Endothelial cell of umbilical vein (primary cell): ENCODE data around the gene TMEM151A.

Experiments used
- CTCF ChIP-seq, 2 donors: IDR thresholded peaks; 1 replicate in 1 of 2; 2 replicates in 1 of 2; pipeline ENCODE4 v1.5.1; 2011; ENCODE audit warnings: low read length in 2 of 2, mild to moderate bottlenecking in 2 of 2, moderate library complexity in 2 of 2, control low read depth in 1 of 2, inconsistent platforms in 1 of 2, low read depth in 1 of 2; ENCODE audit not compliant: insufficient read depth in 1 of 2; ENCODE audit errors: extremely low read depth in 1 of 2
- EZH2 ChIP-seq: IDR thresholded peaks from 2 replicates; pipeline ENCODE4 v1.6.1; 2012; ENCODE audit warnings: borderline replicate concordance, low read depth, mild to moderate bottlenecking, moderate library complexity, low read length, inconsistent platforms; ENCODE audit not compliant: severe bottlenecking
- FOS ChIP-seq: IDR thresholded peaks from 2 replicates; pipeline ENCODE4 v1.6.1; 2011; ENCODE audit warnings: mild to moderate bottlenecking, low read length, moderate library complexity, borderline replicate concordance; ENCODE audit not compliant: insufficient read depth
- JUN ChIP-seq: IDR thresholded peaks from 2 replicates; pipeline ENCODE4 v1.6.1; 2011; ENCODE audit warnings: borderline replicate concordance, low read depth; ENCODE audit not compliant: insufficient read length, insufficient read depth
- POLR2AphosphoS5 ChIP-seq: IDR thresholded peaks from 2 replicates; pipeline ENCODE4 v1.6.1; 2012; ENCODE audit warnings: low read depth, mild to moderate bottlenecking, control low read depth, low read length, moderate library complexity; ENCODE audit not compliant: insufficient read depth

DNA sequence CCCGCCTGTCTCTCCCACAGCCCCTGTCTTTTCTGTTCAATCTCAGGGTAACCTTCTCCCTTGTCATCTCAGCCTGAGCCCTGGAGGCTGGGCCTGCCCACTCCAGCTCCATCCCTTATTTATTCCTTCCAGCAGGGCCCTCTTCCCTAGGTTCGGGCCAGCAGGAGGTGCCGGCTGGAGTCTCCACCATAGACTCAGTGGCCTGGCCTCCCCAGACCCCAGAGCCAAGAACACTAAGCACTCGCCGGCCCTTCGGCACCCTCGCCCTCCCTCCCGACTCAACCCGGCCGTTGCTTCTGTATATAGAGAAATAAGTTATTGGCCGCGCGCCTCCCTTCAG is 24.7 kb upstream of the TMEM151A start:
- no peak for TF ChIP-seq EZH2
- TF ChIP-seq CTCF (IDR thresholded peaks at IDR 0.05; ENCODE audit: extremely low read depth in 1 of 2, insufficient read depth in 1 of 2, low read depth in 1 of 2, low read length in 2 of 2): no peak
- TF ChIP-seq JUN: no peak
- no peak for TF ChIP-seq POLR2AphosphoS5
- no peak for TF ChIP-seq FOS
